T-cell (primary cell): Measurements from ENCODE around the gene ACOX3. TPM values are rescaled to one million over a fixed set of nuclear protein-coding genes. Genes with fewer than 3 reads are reported as not detected.

Experiments
- ATAC-seq, 4 experiments: fragments of 200-7000 bp in 3 of 4; fragments of 150-1000 bp in 1 of 4; cut with Tn5 transposase; replicated peaks in 1 of 4; 1 replicate in 3 of 4; 2 replicates in 1 of 4; pipeline ENCODE4 v1.10.0; 2021; ENCODE audit warnings: moderate library complexity in 3 of 4, mild to moderate bottlenecking in 2 of 4, moderate number of reproducible peaks in 1 of 4
- CTCF ChIA-PET, 2 donors: fragments of 300-600 bp; sonication (Branson Sonifier 250); formaldehyde crosslinking; loops; one replicate each; lab custom pipeline; 2022; ENCODE audit warnings: antibody characterized with exemption in 2 of 2; lab: Charles Lee
- POLR2A ChIA-PET, 2 donors: fragments of 300-600 bp; sonication (Branson Sonifier 250); formaldehyde crosslinking; loops; one replicate each; lab custom pipeline; 2022; ENCODE audit warnings: antibody characterized with exemption in 2 of 2; lab: Charles Lee
- DNase-seq, 35 experiments: peaks; one replicate each; pipeline versions ENCODE4 v3.0.0 to v3.0.0-alpha.2; 2013 to 2023
- H3K27ac ChIP-seq: one replicate; pipeline ENCODE4 v1.5.1; 2013; ENCODE audit warnings: low read length
- H3K27me3 ChIP-seq, 2 experiments: replicated peaks in 1 of 2; 1 replicate in 1 of 2; 2 replicates in 1 of 2; pipeline versions ENCODE4 v1.6.1 to v1.7.0; 2013; ENCODE audit warnings: low read length in 1 of 2, mixed read lengths in 1 of 2; ENCODE audit not compliant: control insufficient read depth in 2 of 2, insufficient read depth in 2 of 2; ENCODE audit errors: extremely low read depth in 1 of 2
- H3K36me3 ChIP-seq, 2 donors: 1 replicate in 1 of 2; 2 replicates in 1 of 2; pipeline versions ENCODE4 v1.6.1 to v1.7.0; 2013; ENCODE audit warnings: low read length in 1 of 2; ENCODE audit not compliant: control insufficient read depth in 2 of 2, insufficient read depth in 1 of 2; ENCODE audit errors: extremely low read depth in 1 of 2
- H3K4me1 ChIP-seq, 2 experiments: 1 replicate in 1 of 2; 2 replicates in 1 of 2; pipeline versions ENCODE4 v1.6.1 to v1.7.0; 2013; ENCODE audit warnings: low read length in 2 of 2, mixed read lengths in 1 of 2; ENCODE audit not compliant: insufficient read depth in 2 of 2, control insufficient read depth in 1 of 2; ENCODE audit errors: extremely low read depth in 1 of 2
- H3K4me3 ChIP-seq, 2 donors: 1 replicate in 1 of 2; 2 replicates in 1 of 2; pipeline versions ENCODE4 v1.5.1 to v1.7.0; 2013; ENCODE audit warnings: mild to moderate bottlenecking in 2 of 2, low read length in 1 of 2, moderate library complexity in 1 of 2; ENCODE audit not compliant: control insufficient read depth in 1 of 2; ENCODE audit errors: extremely low read depth in 1 of 2
- H3K9me3 ChIP-seq: 2 replicates; pipeline ENCODE4 v1.7.0; 2013
- H3K27ac Mint-ChIP-seq, 2 donors: one replicate each; pipeline ENCODE4 v1.8.0; 2020 to 2021; ENCODE audit warnings: mild to moderate bottlenecking in 2 of 2, mixed read lengths in 2 of 2
- H3K27me3 Mint-ChIP-seq, 2 donors: one replicate each; pipeline ENCODE4 v1.8.0; 2021 to 2022; ENCODE audit warnings: mixed read lengths in 2 of 2
- H3K36me3 Mint-ChIP-seq: one replicate; pipeline ENCODE4 v1.8.0; 2021; ENCODE audit warnings: mixed read lengths
- H3K4me1 Mint-ChIP-seq, 3 donors: one replicate each; pipeline ENCODE4 v1.8.0; 2020 to 2022; ENCODE audit warnings: mixed read lengths in 3 of 3, mild to moderate bottlenecking in 1 of 3
- H3K4me3 Mint-ChIP-seq, 3 donors: one replicate each; pipeline ENCODE4 v1.8.0; 2020 to 2022; ENCODE audit warnings: mild to moderate bottlenecking in 3 of 3, mixed read lengths in 3 of 3, moderate library complexity in 3 of 3
- H3K9me3 Mint-ChIP-seq, 3 donors: one replicate each; pipeline ENCODE4 v1.8.0; 2020 to 2022; ENCODE audit warnings: mixed read lengths in 3 of 3
- WGBS: methylation state at CpG from one replicate; pipeline ENCODE4 v1.1.5; 2013; ENCODE audit warnings: missing lambda C conversion rate; ENCODE audit not compliant: insufficient coverage; 5-methylcytosine and 5-hydroxymethylcytosine counted together
- total RNA-seq, 35 experiments: library from RNA in 6 of 35; stranded (reverse) in 6 of 35; fragments of 120-200 nt in 1 of 35; gene quantifications; one replicate each; pipeline versions ENCODE4 v1.2.1 to v1.2.4 and lab custom pipeline; 2013 to 2026

The ACOX3 gene
- total RNA-seq, 5 donors from 2014 or later (not counting 1 experiment from before 2014, with no cell fraction given): 9.4 to 20.7 (median 15.8) TPM

GRCh38 chr4:8472689-8473197 is 32.2 kb upstream of the ACOX3 start:
- no peaks in the 10 kb centered on the region for H3K9me3 ChIP-seq
- no peak overlapping the region for H3K27ac Mint-ChIP-seq
- no peaks in the 10 kb centered on the region for H3K27me3 Mint-ChIP-seq
- CTCF ChIA-PET: no interaction called here
- H3K4me1 ChIP-seq: no peaks in the 10 kb centered on the region
- H3K27ac ChIP-seq: no peak overlapping the region
- H3K4me3 Mint-ChIP-seq: no peak overlapping the region
- ATAC-seq (no peak), DNase-seq (no peak)
- no peak overlapping the region for H3K4me3 ChIP-seq
- peaks cover 0 to 3% (median 2%) of the 10 kb centered on the region in 3 donors for H3K4me1 Mint-ChIP-seq
- H3K36me3 Mint-ChIP-seq: peaks cover 37% of the 10 kb centered on the region
- H3K9me3 Mint-ChIP-seq: no peaks in the 10 kb centered on the region
- POLR2A ChIA-PET: no interaction called here
- no peaks in the 10 kb centered on the region for H3K27me3 ChIP-seq
- H3K36me3 ChIP-seq: peaks cover 9 to 23% of the 10 kb centered on the region in 2 donors
- WGBS: 92% methylated on average over 6 of the region's 7 CpGs

GRCh38 chr4:8472158-8472688 is 31.7 kb upstream of the ACOX3 start:
- Histone ChIP-seq H3K27ac (no peak overlapping the region), H3K27me3 (no peaks in the 10 kb centered on the region), H3K36me3 (peaks cover 8 to 26% of the 10 kb centered on the region in 2 donors), H3K9me3 (no peaks in the 10 kb centered on the region), H3K4me3 (no peak overlapping the region), H3K4me1 (no peaks in the 10 kb centered on the region)
- no peak for ATAC-seq
- ChIA-PET POLR2A (no interaction called here), CTCF (no interaction called here)
- Mint-ChIP-seq H3K27ac (no peak overlapping the region), H3K27me3 (no peaks in the 10 kb centered on the region), H3K36me3 (peaks cover 37% of the 10 kb centered on the region), H3K4me3 (no peak overlapping the region), H3K9me3 (no peaks in the 10 kb centered on the region), H3K4me1 (peaks cover 0 to 3% (median 2%) of the 10 kb centered on the region in 3 donors)
- 94% methylated on average over 7 of the region's 8 CpGs for WGBS
- no peak for DNase-seq

- WGBS: 84% methylated on average over 14 of the region's 24 CpGs
- H3K27me3 Mint-ChIP-seq: no peaks in the 10 kb centered on the region
- Histone ChIP-seq H3K4me3 (no peak overlapping the region), H3K9me3 (no peaks in the 10 kb centered on the region), H3K27me3 (no peaks in the 10 kb centered on the region), H3K27ac (no peak overlapping the region), H3K4me1 (no peaks in the 10 kb centered on the region), H3K36me3 (peaks cover 12 to 32% of the 10 kb centered on the region in 2 donors)
- H3K4me1 Mint-ChIP-seq: peaks cover 0 to 3% (median 2%) of the 10 kb centered on the region in 3 donors
- H3K36me3 Mint-ChIP-seq: peaks cover 37% of the 10 kb centered on the region
- ChIA-PET POLR2A (no interaction called here), CTCF (interaction anchor here in 1 of 2 donors (0.6 kb wide), 1 partner anchor 68 kb away, joined by 4 read pairs; no protein-coding TSS in a partner anchor)
- H3K27ac Mint-ChIP-seq: no peak overlapping the region
- H3K4me3 Mint-ChIP-seq: no peak overlapping the region
- ATAC-seq: no peak
- no peaks in the 10 kb centered on the region for H3K9me3 Mint-ChIP-seq
- no peak for DNase-seq
Observed at GRCh38 chr4:8471211-8471875, 30.8 kb upstream of the ACOX3 start.

GRCh38 chr4:8470451-8471024 is 30.0 kb upstream of the ACOX3 start:
- no peaks in the 10 kb centered on the region for H3K9me3 ChIP-seq
- Mint-ChIP-seq H3K27me3 (no peaks in the 10 kb centered on the region), H3K27ac (no peak overlapping the region), H3K4me3 (no peak overlapping the region), H3K9me3 (no peaks in the 10 kb centered on the region), H3K36me3 (peaks cover 35% of the 10 kb centered on the region), H3K4me1 (peaks cover 0 to 3% (median 2%) of the 10 kb centered on the region in 3 donors)
- ChIA-PET POLR2A (no interaction called here), CTCF (interaction anchor here in 1 of 2 donors (0.6 kb wide), 1 partner anchor 67 kb away, joined by 4 read pairs; no protein-coding TSS in a partner anchor)
- no peak for ATAC-seq
- 89% methylated on average over 13 of the region's 14 CpGs for WGBS
- H3K4me3 ChIP-seq: no peak overlapping the region
- H3K4me1 ChIP-seq: no peaks in the 10 kb centered on the region
- H3K27me3 ChIP-seq: no peaks in the 10 kb centered on the region
- no peak overlapping the region for H3K27ac ChIP-seq
- peaks cover 20 to 31% of the 10 kb centered on the region in 2 donors for H3K36me3 ChIP-seq
- DNase-seq: no peak

- ChIA-PET CTCF (no interaction called here), POLR2A (no interaction called here)
- 92% methylated on average over 13 of the region's 14 CpGs for WGBS
- no peaks in the 10 kb centered on the region for H3K9me3 ChIP-seq
- H3K36me3 Mint-ChIP-seq: peaks cover 40% of the 10 kb centered on the region
- no peaks in the 10 kb centered on the region for H3K27me3 Mint-ChIP-seq
- no peaks in the 10 kb centered on the region for H3K4me1 ChIP-seq
- no peak overlapping the region for H3K27ac Mint-ChIP-seq
- ATAC-seq (no peak), DNase-seq (no peak)
- H3K27me3 ChIP-seq: no peaks in the 10 kb centered on the region
- no peak overlapping the region for H3K4me3 ChIP-seq
- H3K4me1 Mint-ChIP-seq: peaks cover 0 to 3% (median 2%) of the 10 kb centered on the region in 3 donors
- H3K27ac ChIP-seq: no peak overlapping the region
- peaks cover 17 to 39% of the 10 kb centered on the region in 2 donors for H3K36me3 ChIP-seq
- no peaks in the 10 kb centered on the region for H3K9me3 Mint-ChIP-seq
- no peak overlapping the region for H3K4me3 Mint-ChIP-seq
Observed at GRCh38 chr4:8469550-8469949, 29.0 kb upstream of the ACOX3 start.

GRCh38 chr4:8468746-8469535 is 28.4 kb upstream of the ACOX3 start:
- ChIA-PET POLR2A (no interaction called here), CTCF (interaction anchor here in 1 of 2 donors (1.0 to 1.2 kb wide), 2 partner anchors 10 to 18 kb away, joined by 3 read pairs; no protein-coding TSS in a partner anchor)
- H3K27me3 ChIP-seq: no peaks in the 10 kb centered on the region
- H3K36me3 ChIP-seq: peaks cover 17 to 42% of the 10 kb centered on the region in 2 donors
- WGBS: 74% methylated on average over 18 of the region's 21 CpGs
- no peaks in the 10 kb centered on the region for H3K9me3 ChIP-seq
- H3K4me1 ChIP-seq: no peaks in the 10 kb centered on the region
- DNase-seq (peak in 30 of 35 experiments; percentile 17 to 61 (median 38)), ATAC-seq (peak; percentile 67 to 77 (median 73))
- Mint-ChIP-seq H3K9me3 (no peaks in the 10 kb centered on the region), H3K27ac (no peak overlapping the region), H3K4me3 (no peak overlapping the region), H3K27me3 (no peaks in the 10 kb centered on the region), H3K36me3 (peaks cover 41% of the 10 kb centered on the region), H3K4me1 (peaks cover 0 to 3% (median 2%) of the 10 kb centered on the region in 3 donors)
- no peak overlapping the region for H3K27ac ChIP-seq
- no peak overlapping the region for H3K4me3 ChIP-seq
